HG03196 (cell line): Measurements from ENCODE around the gene CAD.

ENCODE experiments used
- ATAC-seq: cut with Tn5 transposase; IDR thresholded peaks from one replicate; pipeline ENCODE4 v1.9.1; 2021; ENCODE audit not compliant: unreplicated experiment

CAD gene

GRCh38 chr2:27222407-27222806 is 5.2 kb downstream of the CAD start:
- no peak for ATAC-seq

DNA sequence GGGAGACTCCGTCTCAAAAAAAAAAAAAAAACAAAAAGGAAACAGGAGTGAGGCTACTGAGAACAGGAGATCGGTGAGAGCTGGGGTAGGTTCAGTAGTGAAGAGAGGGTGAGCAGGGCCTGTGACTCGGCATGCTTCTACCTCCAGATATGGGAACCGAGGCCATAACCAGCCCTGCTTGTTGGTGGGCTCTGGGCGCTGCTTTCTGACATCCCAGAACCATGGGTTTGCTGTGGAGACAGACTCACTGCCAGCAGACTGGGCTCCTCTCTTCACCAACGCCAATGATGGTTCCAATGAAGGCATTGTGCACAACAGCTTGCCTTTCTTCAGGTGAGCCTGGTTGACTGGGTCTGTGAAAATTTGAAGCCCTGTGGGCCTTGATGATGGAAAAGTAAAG is 6.2 kb downstream of the CAD start:
- no peak for ATAC-seq

- no peak for ATAC-seq
These were observed 8.4 kb downstream of the CAD start for GRCh38 chr2:27225526-27225925.

GRCh38 chr2:27227501-27227900 is 10.3 kb downstream of the CAD start:
- no peak for ATAC-seq

- ATAC-seq, result no peak
These were observed 14.8 kb downstream of the CAD start for GRCh38 chr2:27231921-27232320.

- ATAC-seq, result no peak
These were observed 16.2 kb downstream of the CAD start for GRCh38 chr2:27233341-27233740.

- ATAC-seq, result no peak
These were observed 19.0 kb downstream of the CAD start for GRCh38 chr2:27236136-27236535.

- ATAC-seq, result no peak
These were observed 19.5 kb downstream of the CAD start for GRCh38 chr2:27236626-27237025.

DNA sequence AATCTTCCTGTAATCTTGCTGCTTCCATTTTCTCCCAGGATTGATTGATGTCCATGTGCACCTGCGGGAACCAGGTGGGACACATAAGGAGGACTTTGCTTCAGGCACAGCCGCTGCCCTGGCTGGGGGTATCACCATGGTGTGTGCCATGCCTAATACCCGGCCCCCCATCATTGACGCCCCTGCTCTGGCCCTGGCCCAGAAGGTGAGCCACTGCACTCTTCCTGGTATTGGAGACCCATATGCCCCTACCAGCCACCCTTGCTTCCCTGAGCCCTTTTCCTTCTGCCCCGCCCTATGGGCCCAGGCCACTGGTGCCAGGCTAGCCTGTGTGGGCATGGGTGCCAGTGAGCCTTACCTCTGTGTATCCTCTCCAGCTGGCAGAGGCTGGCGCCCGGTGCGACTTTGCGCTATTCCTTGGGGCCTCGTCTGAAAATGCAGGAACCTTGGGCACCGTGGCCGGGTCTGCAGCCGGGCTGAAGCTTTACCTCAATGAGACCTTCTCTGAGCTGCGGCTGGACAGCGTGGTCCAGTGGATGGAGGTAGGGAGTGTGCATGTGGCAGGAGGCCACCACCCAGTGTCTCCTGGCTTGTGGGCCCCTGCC is 20.3 kb downstream of the CAD start:
- ATAC-seq, result no peak

DNA sequence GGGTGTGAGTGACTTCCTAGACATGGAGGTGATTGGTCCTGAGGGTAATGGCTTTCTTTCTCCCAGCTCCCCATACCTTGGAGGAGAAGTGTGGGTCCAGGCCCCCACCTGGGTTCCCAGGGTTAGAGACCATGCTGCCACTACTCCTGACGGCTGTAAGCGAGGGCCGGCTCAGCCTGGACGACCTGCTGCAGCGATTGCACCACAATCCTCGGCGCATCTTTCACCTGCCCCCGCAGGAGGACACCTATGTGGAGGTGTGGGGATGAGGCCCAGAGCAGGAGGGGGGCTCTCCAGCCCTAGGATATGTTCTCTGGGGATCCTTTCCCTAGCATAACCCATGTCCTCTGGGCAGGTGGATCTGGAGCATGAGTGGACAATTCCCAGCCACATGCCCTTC is 21.8 kb downstream of the CAD start:
- no peak for ATAC-seq

DNA sequence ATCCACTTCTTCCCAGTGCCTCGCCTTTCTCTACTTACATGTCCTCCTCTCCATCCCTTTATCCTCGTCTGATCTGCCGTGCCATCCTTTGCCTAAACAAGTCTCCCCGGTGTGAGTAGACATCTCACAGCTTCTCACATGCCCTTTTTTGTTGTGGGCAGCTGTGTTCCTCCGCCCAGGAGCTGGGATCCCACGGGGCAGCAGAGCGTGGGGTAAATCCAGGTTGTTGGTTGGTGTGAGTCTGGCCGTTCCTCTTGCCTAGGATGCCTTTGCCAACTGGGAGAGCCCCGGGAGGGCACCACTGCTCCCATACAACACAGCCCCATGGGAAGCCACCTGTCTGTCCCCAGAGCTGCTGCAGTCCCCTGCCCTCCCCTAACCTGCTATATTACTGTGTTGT is 23.2 kb downstream of the CAD start:
- no peak for ATAC-seq

- no peak for ATAC-seq
These were observed 24.8 kb downstream of the CAD start for GRCh38 chr2:27241761-27242613.

GRCh38 chr2:27242614-27242951 is 25.4 kb downstream of the CAD start:
- ATAC-seq, result no peak

DNA sequence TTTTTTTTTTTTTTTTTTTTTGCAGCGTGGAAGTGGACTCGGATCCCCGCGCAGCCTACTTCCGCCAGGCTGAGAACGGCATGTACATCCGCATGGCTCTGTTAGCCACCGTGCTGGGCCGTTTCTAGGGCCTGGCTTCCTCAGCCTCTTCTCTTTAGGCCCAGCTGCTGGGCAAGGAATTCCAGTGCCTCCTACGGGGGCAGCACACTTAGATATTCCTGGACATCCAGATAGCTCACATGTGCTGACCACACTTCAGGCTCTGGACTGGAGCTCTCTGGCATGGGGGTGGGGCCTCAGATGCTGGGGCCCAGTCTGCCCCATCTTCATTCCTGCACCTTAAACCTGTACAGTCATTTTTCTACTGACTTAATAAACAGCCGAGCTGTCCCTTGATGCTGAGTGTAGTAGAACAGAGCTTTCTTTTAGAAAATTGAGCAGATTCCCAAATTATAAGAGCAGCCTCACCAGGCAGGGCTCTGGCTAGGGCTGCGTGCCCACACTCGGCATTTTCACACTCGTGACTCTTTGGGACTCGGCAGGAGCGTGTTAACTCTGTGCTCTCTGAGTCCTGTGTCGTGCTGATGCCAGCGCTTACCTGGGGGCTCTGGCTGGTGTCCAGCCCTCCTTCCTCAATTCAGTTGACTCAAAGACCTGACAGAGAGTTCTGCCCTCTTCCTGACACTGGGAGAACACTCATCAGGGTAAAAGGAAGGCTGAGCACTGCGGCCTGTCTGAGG is 26.4 kb downstream of the CAD start:
- ATAC-seq, result no peak

DNA sequence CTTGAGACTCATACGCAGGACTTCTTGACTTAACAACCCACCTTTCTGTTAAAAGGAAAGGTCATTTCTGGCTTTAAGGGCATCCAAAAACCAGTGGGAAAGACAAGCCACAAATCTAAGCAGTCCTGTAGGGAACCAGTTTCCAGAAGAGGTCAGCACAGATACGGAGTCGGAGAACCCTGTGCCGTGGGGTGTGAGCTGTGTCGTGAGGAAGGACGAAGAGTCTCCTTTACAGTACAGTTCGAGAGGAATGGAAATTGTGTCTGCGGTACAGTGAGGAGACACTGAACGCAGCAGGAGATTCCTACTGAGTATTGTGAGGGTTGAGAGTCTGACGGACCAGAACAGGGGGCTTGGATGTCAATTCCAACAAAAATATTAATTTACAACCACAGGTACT is 27.9 kb downstream of the CAD start:
- no peak for ATAC-seq

DNA sequence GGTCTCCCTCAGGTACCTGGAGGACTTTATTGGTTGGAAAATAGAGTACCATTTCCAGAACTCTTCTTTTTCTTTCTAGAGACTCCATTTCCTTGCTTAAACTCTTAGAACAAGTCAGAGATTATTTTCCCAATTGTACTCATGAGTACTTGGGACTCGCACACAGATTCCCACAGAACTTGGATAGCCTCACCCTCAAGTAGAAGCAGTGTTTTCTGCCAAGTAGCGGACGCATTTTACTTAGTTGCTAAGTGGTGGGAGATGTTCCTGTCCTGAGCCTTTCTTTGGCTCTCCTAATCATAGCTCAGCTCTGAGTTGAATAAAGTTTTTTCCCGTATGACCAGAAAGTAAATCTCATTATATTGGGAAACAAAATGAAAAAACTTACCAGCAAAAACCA is 28.5 kb downstream of the CAD start:
- ATAC-seq, result no peak

DNA sequence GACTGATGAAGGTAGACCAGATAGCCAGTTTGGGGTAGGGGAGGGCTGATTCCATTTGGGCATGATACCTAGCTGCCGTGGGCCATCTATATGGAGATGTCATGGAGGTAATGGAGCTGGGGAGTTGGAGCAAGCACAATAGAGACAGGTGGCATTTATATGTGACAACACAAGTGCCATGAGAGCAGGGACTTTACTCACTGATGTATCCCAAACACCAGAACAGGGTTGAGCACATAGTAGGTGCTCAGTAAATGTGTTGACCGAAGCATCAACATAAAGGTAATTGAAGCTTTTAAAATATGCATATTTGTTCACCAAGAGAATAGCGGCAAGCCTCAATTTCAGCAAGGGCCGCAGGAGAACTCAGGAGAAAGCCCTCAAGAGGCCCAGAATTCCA is 30.7 kb downstream of the CAD start:
- ATAC-seq, result no peak

- ATAC-seq, result no peak
These were observed 32.2 kb downstream of the CAD start for GRCh38 chr2:27249159-27249890.

GRCh38 chr2:27249891-27250651 is 32.9 kb downstream of the CAD start:
- no peak for ATAC-seq

- ATAC-seq, result no peak
These were observed 33.6 kb downstream of the CAD start for GRCh38 chr2:27250652-27251379.
